Keratinocyte (primary cell): ENCODE measurements around the gene SOWAHA. TPM values are rescaled to one million over a fixed set of nuclear protein-coding genes. Genes with fewer than 3 reads are reported as not detected.
"Not testable (repeated sequence)": the region's sequence is repeated elsewhere in the genome, so short reads cannot be mapped to it uniquely, and the experiment has no call there.

Experiments
- DNase-seq: peaks from one replicate; pipeline ENCODE4 v3.0.0-alpha.2; 2011; ENCODE audit warnings: low read depth, missing footprints, low spot score
- FAIRE-seq: peaks from 2 replicates; lab custom pipeline; 2011; peaks lifted over from hg19 to GRCh38; lab: Jason Lieb, UNC
- H2AFZ ChIP-seq: 2 replicates; pipeline ENCODE4 v1.6.0; 2012; ENCODE audit warnings: low read length, control low read depth, inconsistent platforms; ENCODE audit not compliant: control insufficient read depth
- H3K27ac ChIP-seq: 2 replicates; pipeline ENCODE4 v1.5.1; 2011; ENCODE audit warnings: low read length; ENCODE audit not compliant: control insufficient read depth, insufficient read depth
- H3K27me3 ChIP-seq: 3 replicates; pipeline ENCODE4 v1.6.0; 2011; ENCODE audit warnings: low read length; ENCODE audit not compliant: control insufficient read depth, insufficient read depth; ENCODE audit errors: extremely low read depth
- H3K36me3 ChIP-seq, 2 experiments: 2 replicates in 1 of 2; 3 replicates in 1 of 2; pipeline ENCODE4 v1.5.1; 2011; ENCODE audit warnings: low read length in 2 of 2, mild to moderate bottlenecking in 1 of 2; ENCODE audit not compliant: control insufficient read depth in 2 of 2, insufficient read depth in 2 of 2; ENCODE audit errors: extremely low read depth in 1 of 2
- H3K4me1 ChIP-seq: 3 replicates; pipeline ENCODE4 v1.5.1; 2011; ENCODE audit warnings: low read length; ENCODE audit not compliant: control insufficient read depth, insufficient read depth; ENCODE audit errors: extremely low read depth
- H3K4me2 ChIP-seq: 3 replicates; pipeline ENCODE4 v1.6.0; 2011; ENCODE audit warnings: low read depth, low read length; ENCODE audit not compliant: control insufficient read depth, insufficient read depth; ENCODE audit errors: extremely low read depth
- H3K4me3 ChIP-seq, 3 experiments: fragments of 200-600 bp in 1 of 3; sonication (generic) in 1 of 3; 2 replicates in 2 of 3; 3 replicates in 1 of 3; pipeline ENCODE4 v1.5.1; 2011 to 2016; ENCODE audit warnings: low read length in 3 of 3, mild to moderate bottlenecking in 3 of 3, control low read depth in 2 of 3, inconsistent platforms in 1 of 3, low read depth in 1 of 3, mixed read lengths in 1 of 3, mixed run types in 1 of 3, moderate library complexity in 1 of 3; ENCODE audit not compliant: control insufficient read depth in 2 of 3, insufficient read depth in 2 of 3; ENCODE audit errors: extremely low read depth in 1 of 3
- H3K79me2 ChIP-seq: 2 replicates; pipeline ENCODE4 v1.6.0; 2012; ENCODE audit warnings: low read length; ENCODE audit not compliant: control insufficient read depth, insufficient read depth
- H3K9ac ChIP-seq: 3 replicates; pipeline ENCODE4 v1.6.0; 2011; ENCODE audit warnings: low read length; ENCODE audit not compliant: control insufficient read depth, insufficient read depth; ENCODE audit errors: extremely low read depth
- H3K9me1 ChIP-seq: 3 replicates; pipeline ENCODE4 v1.6.0; 2011; ENCODE audit warnings: low read length; ENCODE audit not compliant: control insufficient read depth, insufficient read depth; ENCODE audit errors: extremely low read depth
- H3K9me3 ChIP-seq: 2 replicates; pipeline ENCODE4 v1.5.1; 2012; ENCODE audit warnings: low read depth, low read length; ENCODE audit not compliant: control insufficient read depth
- H4K20me1 ChIP-seq: 3 replicates; pipeline ENCODE4 v1.6.0; 2011; ENCODE audit warnings: low read length; ENCODE audit not compliant: control insufficient read depth, insufficient read depth; ENCODE audit errors: extremely low read depth
- CTCF ChIP-seq, 3 experiments: IDR thresholded peaks in 1 of 3; conservative IDR thresholded peaks in 1 of 3; optimal IDR thresholded peaks in 1 of 3; 2 replicates in 2 of 3; 3 replicates in 1 of 3; pipeline versions ENCODE3 to v1.5.1; 2011; ENCODE audit warnings: low read length in 3 of 3, mild to moderate bottlenecking in 3 of 3, moderate library complexity in 2 of 3, control low read depth in 1 of 3, inconsistent platforms in 1 of 3; ENCODE audit not compliant: insufficient read depth in 2 of 3; ENCODE audit errors: extremely low read depth in 1 of 3
- EZH2 ChIP-seq: IDR thresholded peaks from one replicate; pipeline ENCODE4 v1.6.1; 2012; ENCODE audit warnings: inconsistent platforms, mild to moderate bottlenecking, low read length, moderate library complexity
- dilution Hi-C: fragments of 300-500 bp; cut with MboI; formaldehyde crosslinking; loops from one replicate; pipeline ENCODE4 v1.7.0; 2020; ENCODE audit warnings: low sequenced_read_pairs; ENCODE audit not compliant: extremely low pct_ligation_motif_present
- polyA plus RNA-seq, 5 experiments: library from polyadenylated mRNA; depleted of rRNA in 3 of 5; stranded (reverse) in 3 of 5; stranded (forward) in 1 of 5; unstranded in 1 of 5; fragments of >200 nt; gene quantifications; 1 replicate in 1 of 5; 2 replicates in 3 of 5; 3 replicates in 1 of 5; pipeline versions ENCODE4 v1.2.1 to v1.2.3, GENCODE V29; 2011 to 2012; ENCODE audit warnings: missing spikeins in 2 of 5, low read depth in 1 of 5, low replicate concordance in 1 of 5

Gene SOWAHA
- polyA plus RNA-seq, 1 donor (not counting 4 experiments of a cell fraction or from before 2014, with no cell fraction given) = not detected

GRCh38 chr5:132802044-132802684 lies 10.9 kb upstream of the SOWAHA start:
- no peak for FAIRE-seq

GRCh38 chr5:132802685-132803066 lies 10.4 kb upstream of the SOWAHA start:
- H3K9me3 ChIP-seq, H3K4me1 ChIP-seq, H3K36me3 ChIP-seq, FAIRE-seq, dilution Hi-C loops, H4K20me1 ChIP-seq, H2AFZ ChIP-seq, H3K4me3 ChIP-seq, H3K9ac ChIP-seq, H3K27ac ChIP-seq, H3K4me2 ChIP-seq, DNase-seq, H3K27me3 ChIP-seq, H3K79me2 ChIP-seq, H3K9me1 ChIP-seq: not testable (repeated sequence)

More at GRCh38 chr5:132802044-132802684, 10.9 kb upstream of the SOWAHA start:
- Histone ChIP-seq H3K27me3 (no peaks in the 10 kb centered on the region), H3K4me3 (no peak overlapping the region), H3K4me1 (peaks cover 8% of the 10 kb centered on the region), H4K20me1 (no peaks in the 10 kb centered on the region), H3K9me1 (no peaks in the 10 kb centered on the region), H3K27ac (no peak overlapping the region), H3K79me2 (no peaks in the 10 kb centered on the region), H2AFZ (no peak overlapping the region), H3K4me2 (no peak overlapping the region), H3K9me3 (no peaks in the 10 kb centered on the region), H3K9ac (no peak overlapping the region), H3K36me3 (no peaks in the 10 kb centered on the region)
- no peak for DNase-seq
- TF ChIP-seq EZH2 (no peak), CTCF (optimal IDR thresholded peaks at IDR 0.05 in 1 of 3, IDR thresholded peaks at IDR 0.05 in 1 of 3, conservative IDR thresholded peaks at IDR 0.05 in 1 of 3; ENCODE audit: extremely low read depth in 1 of 3, insufficient read depth in 2 of 3, low read length in 3 of 3) (no peak)
- dilution Hi-C loops = no loop called here

GRCh38 chr5:132804219-132804618 lies 8.9 kb upstream of the SOWAHA start:
- dilution Hi-C loops, H3K27ac ChIP-seq, FAIRE-seq: not testable (repeated sequence)

GRCh38 chr5:132805872-132806271 lies 7.2 kb upstream of the SOWAHA start:
- H4K20me1 ChIP-seq, H3K9me3 ChIP-seq, DNase-seq, H2AFZ ChIP-seq, FAIRE-seq, H3K27me3 ChIP-seq, H3K9me1 ChIP-seq, H3K9ac ChIP-seq, H3K4me2 ChIP-seq, H3K4me1 ChIP-seq, dilution Hi-C loops, H3K79me2 ChIP-seq, H3K4me3 ChIP-seq, H3K36me3 ChIP-seq, H3K27ac ChIP-seq: not testable (repeated sequence)

More at GRCh38 chr5:132804219-132804618, 8.9 kb upstream of the SOWAHA start:
- H4K20me1 ChIP-seq, H3K9me3 ChIP-seq, H3K9ac ChIP-seq, H3K4me3 ChIP-seq, H2AFZ ChIP-seq, H3K36me3 ChIP-seq, H3K79me2 ChIP-seq, DNase-seq, H3K4me1 ChIP-seq, H3K9me1 ChIP-seq, H3K27me3 ChIP-seq, H3K4me2 ChIP-seq: not testable (repeated sequence)
